ENCODE measurements around the gene SPOPL. TPM values are rescaled to one million over a fixed set of nuclear protein-coding genes. Genes with fewer than 3 reads are reported as not detected.

SPOPL gene
- total RNA-seq, 2 donors from 2014 or later = 28.7 to 46.3 TPM

GRCh38 chr2:138504546-138505235, 3.1 kb downstream of the SPOPL start:
- Histone ChIP-seq H3K4me1 (ENCODE audit: control insufficient read depth in 1 of 2, low read depth in 2 of 2) (peaks cover 49 to 55% of the 10 kb centered on the region in 2 donors), H3K36me3 (no peaks in the 10 kb centered on the region), H3K4me3 (peak overlapping the region; percentile 87), H3K9me3 (no peaks in the 10 kb centered on the region), H3K27me3 (replicated peaks; ENCODE audit: insufficient read depth) (no peaks in the 10 kb centered on the region), H3K27ac (peak overlapping the region in 1 of 2 donors; percentile 31)
- no peak for TF ChIP-seq CTCF (IDR thresholded peaks at IDR 0.05)
- DNase-seq (ENCODE audit: low spot score) = no peak
- ATAC-seq (ENCODE audit: insufficient number of reproducible peaks, low FRiP score, low read depth) = no peak

DNA sequence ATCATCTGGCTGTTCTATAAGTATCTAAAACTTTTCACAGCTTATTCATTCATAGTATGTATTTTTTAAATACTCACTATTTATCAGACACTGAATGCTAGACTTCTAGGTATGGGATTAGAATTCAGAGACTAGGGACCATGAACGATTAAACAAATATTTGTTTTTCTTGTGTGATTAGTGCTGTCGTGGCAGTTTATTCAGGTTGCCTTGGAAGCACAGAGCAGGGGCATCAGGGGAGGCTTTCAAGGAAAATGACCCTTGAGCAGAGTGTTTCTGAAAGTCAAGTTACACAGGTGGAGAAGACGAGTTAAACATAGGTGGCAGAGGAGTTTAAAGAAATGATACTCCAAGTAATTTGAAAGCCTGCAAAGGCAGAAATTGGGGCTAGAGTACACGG, 5.7 kb downstream of the SPOPL start:
- H3K36me3 ChIP-seq = no peaks in the 10 kb centered on the region
- DNase-seq (ENCODE audit: low spot score) (no peak), ATAC-seq (ENCODE audit: insufficient number of reproducible peaks, low FRiP score, low read depth) (no peak)
- no peak overlapping the region for H3K27ac ChIP-seq
- peaks cover 41 to 45% of the 10 kb centered on the region in 2 donors for H3K4me1 ChIP-seq (ENCODE audit: control insufficient read depth in 1 of 2, low read depth in 2 of 2)
- TF ChIP-seq CTCF (IDR thresholded peaks at IDR 0.05) = no peak
- no peaks in the 10 kb centered on the region for H3K27me3 ChIP-seq (replicated peaks; ENCODE audit: insufficient read depth)
- H3K4me3 ChIP-seq = no peak overlapping the region
- H3K9me3 ChIP-seq = no peaks in the 10 kb centered on the region

- no peak for TF ChIP-seq CTCF (IDR thresholded peaks at IDR 0.05)
- ATAC-seq (ENCODE audit: insufficient number of reproducible peaks, low FRiP score, low read depth) (no peak), DNase-seq (ENCODE audit: low spot score) (no peak)
- Histone ChIP-seq H3K4me3 (no peak overlapping the region), H3K9me3 (no peaks in the 10 kb centered on the region), H3K27me3 (replicated peaks; ENCODE audit: insufficient read depth) (no peaks in the 10 kb centered on the region), H3K27ac (no peak overlapping the region), H3K36me3 (no peaks in the 10 kb centered on the region), H3K4me1 (ENCODE audit: control insufficient read depth in 1 of 2, low read depth in 2 of 2) (peaks cover 29 to 36% of the 10 kb centered on the region in 2 donors)
These were observed 8.7 kb downstream of the SPOPL start for GRCh38 chr2:138510319-138510718.

DNA sequence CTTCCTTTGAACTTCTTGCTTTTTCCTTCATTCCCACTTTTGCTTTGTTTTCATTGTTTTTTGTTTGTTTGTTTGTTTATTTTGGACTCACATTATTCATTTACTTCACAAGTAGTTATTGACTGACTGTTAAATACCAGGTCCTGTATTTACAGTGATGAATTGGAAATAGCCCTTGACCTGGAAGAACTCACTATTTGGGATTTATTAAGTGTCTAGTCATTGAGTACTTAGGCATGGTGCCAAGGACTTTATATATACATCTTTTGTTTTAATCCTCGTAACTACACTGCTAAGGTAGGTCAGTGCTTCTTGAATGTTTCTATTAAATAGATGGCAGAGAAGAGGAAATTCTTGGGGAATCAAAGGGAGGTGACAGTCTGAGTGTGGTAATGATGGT, 11.1 kb downstream of the SPOPL start:
- Histone ChIP-seq H3K9me3 (no peaks in the 10 kb centered on the region), H3K4me1 (ENCODE audit: control insufficient read depth in 1 of 2, low read depth in 2 of 2) (peaks cover 27 to 37% of the 10 kb centered on the region in 2 donors), H3K36me3 (no peaks in the 10 kb centered on the region), H3K4me3 (no peak overlapping the region), H3K27ac (no peak overlapping the region), H3K27me3 (replicated peaks; ENCODE audit: insufficient read depth) (no peaks in the 10 kb centered on the region)
- DNase-seq (ENCODE audit: low spot score) (no peak), ATAC-seq (ENCODE audit: insufficient number of reproducible peaks, low FRiP score, low read depth) (no peak)
- no peak for TF ChIP-seq CTCF (IDR thresholded peaks at IDR 0.05)

- no peak overlapping the region for H3K27ac ChIP-seq
- no peak for TF ChIP-seq CTCF (IDR thresholded peaks at IDR 0.05)
- no peaks in the 10 kb centered on the region for H3K27me3 ChIP-seq (replicated peaks; ENCODE audit: insufficient read depth)
- H3K9me3 ChIP-seq = no peaks in the 10 kb centered on the region
- H3K4me3 ChIP-seq = no peak overlapping the region
- ATAC-seq (ENCODE audit: insufficient number of reproducible peaks, low FRiP score, low read depth) = no peak
- DNase-seq (ENCODE audit: low spot score) = no peak
- peaks cover 16 to 48% of the 10 kb centered on the region in 2 donors for H3K4me1 ChIP-seq (ENCODE audit: control insufficient read depth in 1 of 2, low read depth in 2 of 2)
- H3K36me3 ChIP-seq = no peaks in the 10 kb centered on the region
These were observed 12.6 kb downstream of the SPOPL start for GRCh38 chr2:138514173-138514572.

All from thoracic aorta (tissue), 2 donors.